OCI-LY1 (cell line): ENCODE data around the gene OR2AK2.

Source experiments
- H2AFZ ChIP-seq: fragments of 200-600 bp; sonication (generic), shearing (Covaris generic); 2 replicates; pipeline ENCODE4 v1.6.0; 2014; ENCODE audit warnings: antibody characterized with exemption, mild to moderate bottlenecking, low read length
- H3F3A ChIP-seq: fragments of 200-600 bp; sonication (generic), shearing (Covaris generic); 2 replicates; pipeline ENCODE4 v1.6.0; 2014; ENCODE audit warnings: mild to moderate bottlenecking, antibody characterized with exemption, low read length, moderate library complexity; ENCODE audit not compliant: insufficient read depth
- H3K27ac ChIP-seq: fragments of 200-600 bp; sonication (generic); 2 replicates; pipeline ENCODE4 v1.5.1; 2014; ENCODE audit warnings: low read length, mixed run types, mild to moderate bottlenecking, low read depth; ENCODE audit not compliant: poor library complexity, severe bottlenecking
- H3K27me3 ChIP-seq: fragments of 200-600 bp; sonication (generic); 2 replicates; pipeline ENCODE4 v1.6.0; 2014; ENCODE audit warnings: antibody characterized with exemption, mild to moderate bottlenecking, low read length, moderate library complexity; ENCODE audit not compliant: insufficient read depth
- H3K36me3 ChIP-seq: fragments of 200-600 bp; sonication (generic); 2 replicates; pipeline ENCODE4 v1.6.1; 2014; ENCODE audit warnings: mild to moderate bottlenecking, antibody characterized with exemption, low read length, moderate library complexity, mixed read lengths; ENCODE audit not compliant: insufficient read depth
- H3K4me1 ChIP-seq: fragments of 200-600 bp; sonication (generic); 2 replicates; pipeline ENCODE4 v1.5.1; 2014; ENCODE audit warnings: mild to moderate bottlenecking, low read length, moderate library complexity; ENCODE audit not compliant: insufficient read depth, severe bottlenecking
- H3K4me2 ChIP-seq: fragments of 200-600 bp; sonication (generic), shearing (Covaris generic); 2 replicates; pipeline ENCODE4 v1.6.1; 2014; ENCODE audit warnings: low read length
- H3K4me3 ChIP-seq: fragments of 200-600 bp; sonication (generic); 2 replicates; pipeline ENCODE4 v1.5.1; 2014; ENCODE audit warnings: low read length, low read depth, mild to moderate bottlenecking, mixed read lengths; ENCODE audit not compliant: poor library complexity, severe bottlenecking
- H3K79me2 ChIP-seq: fragments of 200-600 bp; shearing (Covaris generic); 2 replicates; pipeline ENCODE4 v1.6.1; 2016; ENCODE audit warnings: mixed run types, low read length, mixed read lengths; ENCODE audit not compliant: insufficient read depth
- H3K9ac ChIP-seq: fragments of 200-600 bp; sonication (generic), shearing (Covaris generic); 2 replicates; pipeline ENCODE4 v1.6.1; 2014; ENCODE audit warnings: mild to moderate bottlenecking, low read length, mixed read lengths
- H3K9me2 ChIP-seq: fragments of 200-600 bp; sonication (generic), shearing (Covaris generic); 2 replicates; pipeline ENCODE4 v1.6.1; 2014; ENCODE audit warnings: low read depth, mild to moderate bottlenecking, low read length, mixed read lengths
- H3K9me3 ChIP-seq: fragments of 200-600 bp; shearing (Covaris generic); 2 replicates; pipeline ENCODE4 v1.6.1; 2014; ENCODE audit warnings: low read length, mixed read lengths
- H4K20me1 ChIP-seq: fragments of 200-600 bp; sonication (generic), shearing (Covaris generic); 2 replicates; pipeline ENCODE4 v1.6.0; 2016; ENCODE audit warnings: mild to moderate bottlenecking, low read length; ENCODE audit not compliant: insufficient read depth
- EZH2 ChIP-seq: fragments of 200-600 bp; sonication (generic), shearing (Covaris generic); IDR thresholded peaks from 2 replicates; pipeline ENCODE4 v1.8.0; 2017; ENCODE audit warnings: borderline replicate concordance, mixed run types, mild to moderate bottlenecking, antibody characterized with exemption, low read length, moderate library complexity, mixed read lengths
- TF ChIP-seq, protein P1 (sequence below): fragments of 200-600 bp; sonication (generic), shearing (Covaris generic); IDR thresholded peaks from 2 replicates; pipeline ENCODE4 v1.5.1; 2017; ENCODE audit warnings: mild to moderate bottlenecking, antibody characterized with exemption, low read length, moderate library complexity, mixed read lengths

Gene OR2AK2

DNA sequence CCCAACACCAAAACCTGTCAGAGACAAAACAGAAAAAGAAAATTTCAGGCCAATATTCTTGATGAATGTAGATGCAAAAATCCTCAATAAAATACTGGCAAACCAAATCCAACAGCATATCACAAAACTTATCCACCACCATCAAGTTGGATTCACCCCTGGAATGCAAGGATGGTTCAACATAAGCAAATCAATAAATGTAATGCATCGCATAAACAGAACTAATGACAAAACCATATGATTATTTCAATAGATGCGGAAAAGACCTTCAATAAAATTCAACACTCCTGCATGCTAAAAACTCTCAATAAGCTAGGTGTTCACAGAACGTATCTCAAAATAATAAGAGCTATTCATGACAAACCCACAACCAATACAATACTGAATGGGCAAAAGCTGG is 44.6 kb downstream of the OR2AK2 start:
- Histone ChIP-seq H3F3A (no peaks in the 10 kb centered on the region), H3K79me2 (no peaks in the 10 kb centered on the region), H3K9me2 (no peaks in the 10 kb centered on the region), H4K20me1 (no peaks in the 10 kb centered on the region), H3K4me1 (no peaks in the 10 kb centered on the region), H3K9me3 (peaks cover 2% of the 10 kb centered on the region; the same call in 1 of the 2 replicates), H3K27me3 (no peaks in the 10 kb centered on the region), H3K27ac (no peak overlapping the region), H3K9ac (no peak overlapping the region), H3K4me2 (no peak overlapping the region), H3K4me3 (no peak overlapping the region), H3K36me3 (no peaks in the 10 kb centered on the region), H2AFZ (no peak overlapping the region)
- TF ChIP-seq EZH2, result no peak
- TF ChIP-seq, protein P1, sequence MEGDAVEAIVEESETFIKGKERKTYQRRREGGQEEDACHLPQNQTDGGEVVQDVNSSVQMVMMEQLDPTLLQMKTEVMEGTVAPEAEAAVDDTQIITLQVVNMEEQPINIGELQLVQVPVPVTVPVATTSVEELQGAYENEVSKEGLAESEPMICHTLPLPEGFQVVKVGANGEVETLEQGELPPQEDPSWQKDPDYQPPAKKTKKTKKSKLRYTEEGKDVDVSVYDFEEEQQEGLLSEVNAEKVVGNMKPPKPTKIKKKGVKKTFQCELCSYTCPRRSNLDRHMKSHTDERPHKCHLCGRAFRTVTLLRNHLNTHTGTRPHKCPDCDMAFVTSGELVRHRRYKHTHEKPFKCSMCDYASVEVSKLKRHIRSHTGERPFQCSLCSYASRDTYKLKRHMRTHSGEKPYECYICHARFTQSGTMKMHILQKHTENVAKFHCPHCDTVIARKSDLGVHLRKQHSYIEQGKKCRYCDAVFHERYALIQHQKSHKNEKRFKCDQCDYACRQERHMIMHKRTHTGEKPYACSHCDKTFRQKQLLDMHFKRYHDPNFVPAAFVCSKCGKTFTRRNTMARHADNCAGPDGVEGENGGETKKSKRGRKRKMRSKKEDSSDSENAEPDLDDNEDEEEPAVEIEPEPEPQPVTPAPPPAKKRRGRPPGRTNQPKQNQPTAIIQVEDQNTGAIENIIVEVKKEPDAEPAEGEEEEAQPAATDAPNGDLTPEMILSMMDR, result no peak

DNA sequence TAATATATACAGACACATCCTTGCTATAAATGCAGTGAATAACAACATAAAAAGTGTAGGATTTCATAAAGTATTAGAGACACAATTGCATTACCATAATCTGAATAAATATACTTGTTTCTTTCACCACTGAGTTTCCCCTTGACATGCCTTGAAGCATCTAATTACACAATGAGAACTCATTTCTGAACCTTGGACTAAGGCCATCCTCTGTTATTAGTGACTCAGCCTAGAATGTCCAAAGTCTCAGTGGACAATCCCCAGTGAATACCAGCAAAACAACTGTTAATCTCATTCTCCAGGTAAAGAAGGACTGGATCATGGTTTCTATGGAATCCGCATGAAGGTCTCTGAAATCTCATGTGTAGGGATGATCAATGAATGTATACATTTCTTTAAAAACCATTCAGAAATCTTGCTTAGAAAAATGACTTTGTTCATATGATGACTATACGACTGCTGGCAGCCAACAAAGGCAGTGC is 48.2 kb downstream of the OR2AK2 start, which contains the start of gene OR2L5:
OR2L5 (plus strand) TSS at position 432 of the 482 bp plus-strand sequence. CDS start 8,288 bp downstream, outside the sequence.
- Histone ChIP-seq H3K9ac (no peak within 1 kb of the TSS), H3F3A (no peaks in the 10 kb centered on the region), H3K27ac (no peak within 1 kb of the TSS), H3K27me3 (no peaks in the 10 kb centered on the region), H4K20me1 (no peaks in the 10 kb centered on the region), H3K9me3 (peaks cover 2% of the 10 kb centered on the region; the same call in 1 of the 2 replicates), H3K4me1 (no peaks in the 10 kb centered on the region), H3K79me2 (no peaks in the 10 kb centered on the region), H3K4me2 (no peak within 1 kb of the TSS), H3K36me3 (no peaks in the 10 kb centered on the region), H2AFZ (no peak within 1 kb of the TSS), H3K4me3 (no peak within 1 kb of the TSS), H3K9me2 (no peaks in the 10 kb centered on the region)
- TF ChIP-seq, protein P1, result no peak
- no peak for TF ChIP-seq EZH2

DNA sequence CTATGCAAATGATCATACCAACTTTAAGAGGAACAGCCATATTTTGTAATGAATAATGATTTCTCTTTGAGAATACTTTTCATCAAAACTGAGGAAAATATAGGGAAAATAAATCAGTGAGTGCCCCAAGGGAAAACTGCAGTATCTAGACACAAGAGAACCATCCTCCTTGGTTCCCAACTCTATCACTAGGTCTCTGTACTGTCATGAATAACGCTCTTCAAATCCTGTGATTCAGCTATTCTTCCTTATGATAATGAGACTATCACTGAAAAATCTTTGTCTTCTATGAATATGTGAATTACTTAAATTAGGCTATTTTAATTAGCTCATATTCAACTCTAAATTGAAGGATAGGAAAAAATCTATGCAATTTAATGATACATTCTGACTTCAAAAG is 50.8 kb downstream of the OR2AK2 start:
- H3K36me3 ChIP-seq, result no peaks in the 10 kb centered on the region
- no peaks in the 10 kb centered on the region for H3K9me3 ChIP-seq

More for the DNA sequence above, 50.8 kb downstream of the OR2AK2 start:
- TF ChIP-seq, protein P1, result no peak
- TF ChIP-seq EZH2, result no peak
- Histone ChIP-seq H3K9ac (no peak overlapping the region), H3K27ac (no peak overlapping the region), H3F3A (no peaks in the 10 kb centered on the region), H3K9me2 (no peaks in the 10 kb centered on the region), H2AFZ (no peak overlapping the region), H4K20me1 (no peaks in the 10 kb centered on the region), H3K4me1 (no peaks in the 10 kb centered on the region), H3K4me3 (no peak overlapping the region), H3K4me2 (no peak overlapping the region), H3K79me2 (no peaks in the 10 kb centered on the region), H3K27me3 (no peaks in the 10 kb centered on the region)
